PC-3 (cell line): ENCODE measurements around the gene CPD.

ENCODE experiments used
- EZH2 ChIP-seq: fragments of 300-600 bp; sonication (generic); IDR thresholded peaks from one replicate; pipeline ENCODE4 v1.6.1; 2017; ENCODE audit warnings: antibody characterized with exemption, mild to moderate bottlenecking, low read length; ENCODE audit not compliant: unreplicated experiment
- TF ChIP-seq, protein P1 (sequence below): fragments of 300-600 bp; sonication (generic); conservative IDR thresholded peaks from 2 replicates; pipeline ENCODE4 v1.5.1; 2017; ENCODE audit warnings: antibody characterized with exemption, low read depth, mild to moderate bottlenecking, low read length

- TF ChIP-seq, protein P1, sequence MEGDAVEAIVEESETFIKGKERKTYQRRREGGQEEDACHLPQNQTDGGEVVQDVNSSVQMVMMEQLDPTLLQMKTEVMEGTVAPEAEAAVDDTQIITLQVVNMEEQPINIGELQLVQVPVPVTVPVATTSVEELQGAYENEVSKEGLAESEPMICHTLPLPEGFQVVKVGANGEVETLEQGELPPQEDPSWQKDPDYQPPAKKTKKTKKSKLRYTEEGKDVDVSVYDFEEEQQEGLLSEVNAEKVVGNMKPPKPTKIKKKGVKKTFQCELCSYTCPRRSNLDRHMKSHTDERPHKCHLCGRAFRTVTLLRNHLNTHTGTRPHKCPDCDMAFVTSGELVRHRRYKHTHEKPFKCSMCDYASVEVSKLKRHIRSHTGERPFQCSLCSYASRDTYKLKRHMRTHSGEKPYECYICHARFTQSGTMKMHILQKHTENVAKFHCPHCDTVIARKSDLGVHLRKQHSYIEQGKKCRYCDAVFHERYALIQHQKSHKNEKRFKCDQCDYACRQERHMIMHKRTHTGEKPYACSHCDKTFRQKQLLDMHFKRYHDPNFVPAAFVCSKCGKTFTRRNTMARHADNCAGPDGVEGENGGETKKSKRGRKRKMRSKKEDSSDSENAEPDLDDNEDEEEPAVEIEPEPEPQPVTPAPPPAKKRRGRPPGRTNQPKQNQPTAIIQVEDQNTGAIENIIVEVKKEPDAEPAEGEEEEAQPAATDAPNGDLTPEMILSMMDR: no peak
- no peak for TF ChIP-seq EZH2
Observed at GRCh38 chr17:30505868-30506417, 127.2 kb downstream of the CPD start.
